NCI-H748 (cell line): ENCODE results near the gene PAX8.
A peak's percentile ranks its signal among the peaks of the same experiment; 100 is the strongest.

Experiments used
- DNase-seq: peaks from one replicate; lab custom pipeline; 2025; ENCODE audit not compliant: unreplicated experiment; lab: John Stamatoyannopoulos, UW

The PAX8 gene

GRCh38 chr2:113238871-113239839, 39.6 kb downstream of the PAX8 start:
- no peak for DNase-seq

GRCh38 chr2:113237604-113238160, 41.0 kb downstream of the PAX8 start:
- no peak for DNase-seq

GRCh38 chr2:113236367-113237159, 42.2 kb downstream of the PAX8 start:
- no peak for DNase-seq

- DNase-seq: peak; percentile 80
These were observed 43.1 kb downstream of the PAX8 start for GRCh38 chr2:113235347-113236226.

- no peak for DNase-seq
These were observed 43.9 kb downstream of the PAX8 start for GRCh38 chr2:113234721-113235346.

- DNase-seq: peak; percentile 1
These were observed 44.8 kb downstream of the PAX8 start for GRCh38 chr2:113233593-113234550.

- DNase-seq: no peak
These were observed 46.0 kb downstream of the PAX8 start for GRCh38 chr2:113232740-113233139.

- no peak for DNase-seq
These were observed 46.6 kb downstream of the PAX8 start for GRCh38 chr2:113232123-113232522.

GRCh38 chr2:113231064-113231463, 47.7 kb downstream of the PAX8 start:
- DNase-seq: no peak

GRCh38 chr2:113230531-113230930, 48.2 kb downstream of the PAX8 start:
- no peak for DNase-seq

- peak; percentile 78 for DNase-seq
These were observed 48.9 kb downstream of the PAX8 start for GRCh38 chr2:113229795-113230194.

- DNase-seq: peak; percentile 90
These were observed 49.6 kb downstream of the PAX8 start for GRCh38 chr2:113228991-113229716.

GRCh38 chr2:113228351-113228750, 50.4 kb downstream of the PAX8 start:
- DNase-seq: no peak

- no peak for DNase-seq
These were observed 51.0 kb downstream of the PAX8 start for GRCh38 chr2:113227698-113228097.

- DNase-seq: no peak
These were observed 51.4 kb downstream of the PAX8 start for GRCh38 chr2:113227290-113227689.

GRCh38 chr2:113226462-113226861, 52.3 kb downstream of the PAX8 start:
- DNase-seq: no peak

GRCh38 chr2:113225263-113226259, 53.2 kb downstream of the PAX8 start:
- DNase-seq: peak; percentile 70
